ENCODE data around the gene NCLN.
"Not testable (repeated sequence)": the region's sequence is repeated elsewhere in the genome, so short reads cannot be mapped to it uniquely, and the experiment has no call there.

Gene NCLN

GRCh38 chr19:3185461-3186159 lies at the start of gene NCLN:
NCLN (plus strand) TSS chr19:3185930; CDS start chr19:3186031, 101 bp downstream.
- peak; percentile 89 for DNase-seq (ENCODE audit: low read depth)

- DNase-seq (ENCODE audit: low read depth), result no peak
Observed at GRCh38 chr19:3135961-3136683, 49.6 kb upstream of the NCLN start, which contains the start of gene GNA15. GNA15 (plus strand) TSS chr19:3136033; CDS start chr19:3136451, 418 bp downstream.

GRCh38 chr19:3136684-3137055 lies 49.1 kb upstream of the NCLN start:
- DNase-seq (ENCODE audit: low read depth), result no peak

- no peak for DNase-seq (ENCODE audit: low read depth)
Observed at GRCh38 chr19:3137119-3137518, 48.6 kb upstream of the NCLN start.

- DNase-seq (ENCODE audit: low read depth), result no peak
Observed at GRCh38 chr19:3138268-3138667, 47.5 kb upstream of the NCLN start.

GRCh38 chr19:3140667-3141038 lies 45.1 kb upstream of the NCLN start:
- no peak for DNase-seq (ENCODE audit: low read depth)

- no peak for DNase-seq (ENCODE audit: low read depth)
Observed at GRCh38 chr19:3142292-3142670, 43.4 kb upstream of the NCLN start.

- no peak for DNase-seq (ENCODE audit: low read depth)
Observed at GRCh38 chr19:3142781-3143337, 42.9 kb upstream of the NCLN start.

- DNase-seq (ENCODE audit: low read depth), result no peak
Observed at GRCh38 chr19:3145909-3146676, 39.6 kb upstream of the NCLN start.

GRCh38 chr19:3146677-3147100 lies 39.0 kb upstream of the NCLN start:
- peak; percentile 58 for DNase-seq (ENCODE audit: low read depth)

GRCh38 chr19:3148503-3148902 lies 37.2 kb upstream of the NCLN start:
- no peak for DNase-seq (ENCODE audit: low read depth)

GRCh38 chr19:3149089-3149488 lies 36.6 kb upstream of the NCLN start:
- no peak for DNase-seq (ENCODE audit: low read depth)

- no peak for DNase-seq (ENCODE audit: low read depth)
Observed at GRCh38 chr19:3149526-3150505, 35.9 kb upstream of the NCLN start.

- no peak for DNase-seq (ENCODE audit: low read depth)
Observed at GRCh38 chr19:3150739-3151329, 34.9 kb upstream of the NCLN start.

GRCh38 chr19:3151563-3152418 lies 33.9 kb upstream of the NCLN start:
- DNase-seq (ENCODE audit: low read depth), result no peak

GRCh38 chr19:3152419-3152780 lies 33.3 kb upstream of the NCLN start:
- no peak for DNase-seq (ENCODE audit: low read depth)

GRCh38 chr19:3153286-3154230 lies 32.2 kb upstream of the NCLN start:
- no peak for DNase-seq (ENCODE audit: low read depth)

GRCh38 chr19:3154447-3154846 lies 31.3 kb upstream of the NCLN start:
- not testable (repeated sequence) for DNase-seq (ENCODE audit: low read depth)
